Lower leg skin (tissue), 4 donors: ENCODE measurements around the gene TLL2. TPM values are rescaled to one million over a fixed set of nuclear protein-coding genes. Genes with fewer than 3 reads are reported as not detected.

Experiments
- DNase-seq, 2 donors: peaks; one replicate each; pipeline ENCODE4 v3.0.0-alpha.2; 2019; ENCODE audit warnings: low spot score in 2 of 2
- H3K4me3 ChIP-seq: fragments of 200-600 bp; sonication (generic); 2 replicates; pipeline ENCODE4 v1.5.1; 2017; ENCODE audit warnings: mild to moderate bottlenecking, low read depth; ENCODE audit not compliant: poor library complexity, severe bottlenecking
- POLR2A ChIP-seq, 2 donors: fragments of 450-650 bp; IDR thresholded peaks; one replicate each; pipeline ENCODE4 v1.6.1; 2016 to 2017; ENCODE audit warnings: antibody characterized with exemption in 2 of 2, mild to moderate bottlenecking in 1 of 2, moderate library complexity in 1 of 2
- WGBS, 2 donors: methylation state at CpG; one replicate each; pipeline ENCODE4 v1.1.5; 2018; 5-methylcytosine and 5-hydroxymethylcytosine counted together
- intact Hi-C: fragments of 100-400 bp; cut with DNase I; formaldehyde crosslinking; loops from one replicate; pipeline ENCODE4 v1.15.0; 2023; ENCODE audit warnings: low total_unique reads
- total RNA-seq, 4 donors: library from RNA; depleted of rRNA; stranded (reverse); fragments of >200 nt; gene quantifications; one replicate each; pipeline ENCODE4 v1.1.0, GENCODE V29; 2016
- TF ChIP-seq, protein P1 (sequence below), 3 donors: fragments of 450-650 bp; IDR thresholded peaks; one replicate each; pipeline ENCODE4 v1.5.1; 2016; ENCODE audit warnings: antibody characterized with exemption in 3 of 3, mild to moderate bottlenecking in 3 of 3, moderate library complexity in 2 of 3

TLL2 gene
- total RNA-seq, 4 donors from 2014 or later = 0.39 to 0.94 TPM; not detected in 2

DNA sequence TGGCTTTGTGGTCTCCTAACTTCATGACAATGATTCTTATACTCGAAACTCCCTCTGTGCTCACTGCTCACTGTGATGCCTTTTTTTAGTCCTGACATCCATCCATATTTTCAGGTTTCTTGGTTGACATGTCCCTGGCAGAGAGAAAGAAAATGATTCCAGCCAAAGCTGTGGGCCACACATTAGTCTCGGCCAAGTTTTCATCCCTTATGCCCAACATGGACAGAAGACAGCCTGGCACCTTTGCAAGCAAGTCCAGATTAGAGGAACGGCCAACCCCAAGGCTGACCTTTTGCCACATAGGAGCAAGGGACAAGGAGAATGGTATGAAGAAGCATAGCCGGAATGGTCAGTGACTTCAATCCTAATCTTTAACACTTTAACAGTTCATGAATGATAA is 146.3 kb downstream of the TLL2 start:
- DNase-seq = peak in 1 of 2 donors; percentile 57
- intact Hi-C loops = no loop called here
- TF ChIP-seq, protein P1, sequence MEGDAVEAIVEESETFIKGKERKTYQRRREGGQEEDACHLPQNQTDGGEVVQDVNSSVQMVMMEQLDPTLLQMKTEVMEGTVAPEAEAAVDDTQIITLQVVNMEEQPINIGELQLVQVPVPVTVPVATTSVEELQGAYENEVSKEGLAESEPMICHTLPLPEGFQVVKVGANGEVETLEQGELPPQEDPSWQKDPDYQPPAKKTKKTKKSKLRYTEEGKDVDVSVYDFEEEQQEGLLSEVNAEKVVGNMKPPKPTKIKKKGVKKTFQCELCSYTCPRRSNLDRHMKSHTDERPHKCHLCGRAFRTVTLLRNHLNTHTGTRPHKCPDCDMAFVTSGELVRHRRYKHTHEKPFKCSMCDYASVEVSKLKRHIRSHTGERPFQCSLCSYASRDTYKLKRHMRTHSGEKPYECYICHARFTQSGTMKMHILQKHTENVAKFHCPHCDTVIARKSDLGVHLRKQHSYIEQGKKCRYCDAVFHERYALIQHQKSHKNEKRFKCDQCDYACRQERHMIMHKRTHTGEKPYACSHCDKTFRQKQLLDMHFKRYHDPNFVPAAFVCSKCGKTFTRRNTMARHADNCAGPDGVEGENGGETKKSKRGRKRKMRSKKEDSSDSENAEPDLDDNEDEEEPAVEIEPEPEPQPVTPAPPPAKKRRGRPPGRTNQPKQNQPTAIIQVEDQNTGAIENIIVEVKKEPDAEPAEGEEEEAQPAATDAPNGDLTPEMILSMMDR (IDR thresholded peaks at IDR 0.05) = no peak
- no peak for TF ChIP-seq POLR2A (IDR thresholded peaks at IDR 0.05)
- no peak overlapping the region for H3K4me3 ChIP-seq
- 84 to 92% methylated on average over 4 of the region's 4 CpGs for WGBS, 2 donors

DNA sequence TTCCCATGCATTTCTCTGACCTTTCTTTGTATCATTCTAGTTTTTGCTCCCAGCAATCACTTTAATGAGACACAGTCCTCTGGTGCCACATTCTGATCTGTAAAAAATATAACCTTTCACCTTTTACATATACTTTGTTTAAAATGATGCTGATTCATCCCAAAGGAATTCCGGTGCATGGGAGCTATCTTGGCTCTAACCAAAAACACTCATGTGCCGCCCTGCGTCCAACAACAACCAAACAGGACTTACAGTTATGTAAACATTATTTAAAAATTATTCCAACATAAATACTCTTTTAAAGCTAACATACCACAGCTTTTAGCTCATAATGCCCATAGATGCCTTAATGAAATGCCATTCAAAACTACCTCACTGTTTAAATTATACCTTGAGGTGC is 147.2 kb downstream of the TLL2 start:
- intact Hi-C loops = no loop called here
- TF ChIP-seq, protein P1 (IDR thresholded peaks at IDR 0.05) = no peak
- TF ChIP-seq POLR2A (IDR thresholded peaks at IDR 0.05) = no peak
- H3K4me3 ChIP-seq = no peak overlapping the region
- DNase-seq = peak in 1 of 2 donors; percentile 26
- 65 to 67% methylated on average over 3 of the region's 3 CpGs for WGBS, 2 donors

DNA sequence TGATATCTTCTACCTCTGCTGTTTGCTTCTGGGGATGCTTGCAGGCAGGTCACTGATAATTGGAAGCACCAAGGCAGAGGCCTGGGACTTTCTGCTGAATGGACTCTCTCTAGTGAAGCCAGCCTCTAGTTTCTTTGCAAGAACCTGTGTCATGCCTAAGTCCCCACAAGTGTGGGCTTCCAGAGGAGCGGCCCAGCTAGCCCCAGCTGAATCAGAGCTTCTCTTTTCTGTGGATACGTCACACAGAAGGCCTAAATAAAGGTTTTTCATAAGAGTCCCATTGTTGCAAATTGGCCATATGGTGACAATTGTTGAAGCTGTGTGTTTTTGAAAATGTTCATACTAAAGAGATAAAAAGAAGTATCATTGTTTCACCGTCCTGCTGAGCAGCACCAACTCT is 148.2 kb downstream of the TLL2 start:
- intact Hi-C loops = no loop called here
- TF ChIP-seq POLR2A (IDR thresholded peaks at IDR 0.05) = no peak
- TF ChIP-seq, protein P1 (IDR thresholded peaks at IDR 0.05) = no peak
- WGBS, 2 donors = 83 to 89% methylated on average over 3 of the region's 3 CpGs
- H3K4me3 ChIP-seq = no peak overlapping the region
- DNase-seq = peak in 1 of 2 donors; percentile 46

DNA sequence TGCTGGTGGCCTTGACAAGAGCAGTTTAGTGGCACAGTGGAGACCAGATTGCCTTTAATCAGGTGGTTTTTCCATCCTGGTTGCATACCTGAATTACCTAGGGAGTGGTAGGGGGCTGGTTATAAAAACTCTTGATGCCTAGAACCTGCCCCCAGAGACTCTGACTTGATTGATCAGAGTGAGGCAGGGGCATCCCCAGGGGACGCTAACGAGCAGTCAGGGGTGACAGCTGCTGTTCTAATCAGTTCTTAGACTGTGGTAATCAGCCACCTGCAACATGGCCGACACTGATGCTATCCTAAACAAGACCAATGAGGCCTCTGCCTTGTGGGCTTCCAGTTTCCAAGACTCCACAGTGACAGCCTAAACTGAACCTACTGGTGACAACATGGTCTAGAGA is 153.0 kb downstream of the TLL2 start:
- 69 to 85% methylated on average over 3 of the region's 3 CpGs for WGBS, 2 donors
- TF ChIP-seq, protein P1 (IDR thresholded peaks at IDR 0.05) = no peak
- no peak for TF ChIP-seq POLR2A (IDR thresholded peaks at IDR 0.05)

DNA sequence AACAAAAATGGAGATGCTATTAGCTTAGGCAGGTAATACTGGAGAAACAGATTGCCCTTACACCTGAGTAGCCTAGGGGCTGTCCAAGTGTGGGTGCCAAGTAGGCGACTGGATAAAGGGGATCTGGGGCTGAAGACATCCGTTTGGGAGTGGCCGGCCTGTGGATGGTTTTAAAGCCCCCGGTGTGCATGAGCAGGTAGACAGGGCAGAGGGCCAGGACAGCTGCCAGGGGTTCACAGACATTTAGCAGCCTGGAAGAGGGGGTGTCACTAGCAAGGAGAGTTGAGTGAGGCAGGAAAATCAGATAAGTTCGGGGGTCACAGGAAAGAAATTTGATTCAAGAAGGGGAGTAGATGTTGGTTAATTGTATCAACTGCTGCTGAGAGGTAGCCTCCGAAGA is 153.4 kb downstream of the TLL2 start:
- peak in 1 of 2 donors; percentile 70 for DNase-seq
- TF ChIP-seq, protein P1 (IDR thresholded peaks at IDR 0.05) = no peak
- TF ChIP-seq POLR2A (IDR thresholded peaks at IDR 0.05) = no peak
- intact Hi-C loops = no loop called here
- 88 to 95% methylated on average over 6 of the region's 6 CpGs for WGBS, 2 donors
- no peak overlapping the region for H3K4me3 ChIP-seq

More for the DNA sequence above, 153.0 kb downstream of the TLL2 start:
- no peak overlapping the region for H3K4me3 ChIP-seq
- DNase-seq = peak in 1 of 2 donors; percentile 53
- intact Hi-C loops = no loop called here

DNA sequence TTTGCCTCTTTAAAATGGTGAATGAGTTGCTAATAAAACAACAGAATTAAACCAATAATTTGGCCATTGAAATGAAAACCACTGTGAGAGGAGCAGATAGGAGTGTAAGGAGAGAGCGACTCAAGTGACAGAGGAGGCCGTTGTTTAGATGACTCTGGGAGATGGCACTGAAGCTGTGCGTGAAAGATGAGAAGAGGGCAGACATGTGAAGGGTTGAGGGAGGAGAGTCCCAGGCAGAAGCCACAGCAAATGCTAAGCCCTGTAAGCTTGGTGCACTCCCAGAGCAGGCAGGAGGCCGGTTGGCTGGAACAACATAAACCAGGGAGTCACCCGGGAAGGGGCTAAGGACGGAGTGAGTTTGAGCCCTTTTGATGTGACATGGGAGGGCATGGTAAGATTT is 154.1 kb downstream of the TLL2 start:
- peak in 1 of 2 donors; percentile 68 for DNase-seq
- no peak overlapping the region for H3K4me3 ChIP-seq
- 83 to 85% methylated on average over 6 of the region's 6 CpGs for WGBS, 2 donors
- TF ChIP-seq, protein P1 (IDR thresholded peaks at IDR 0.05) = no peak
- no peak for TF ChIP-seq POLR2A (IDR thresholded peaks at IDR 0.05)
- intact Hi-C loops = no loop called here
